GM12873 (cell line): ENCODE results near the gene SLC4A1AP.

Source experiments
- CTCF ChIP-seq: IDR thresholded peaks from 2 replicates; pipeline ENCODE4 v1.5.1; 2012; ENCODE audit warnings: low read depth, mild to moderate bottlenecking, moderate library complexity, low read length, control low read depth; ENCODE audit not compliant: insufficient read depth; ENCODE audit errors: missing control alignments

SLC4A1AP gene

GRCh38 chr2:27627963-27628766 is 35.5 kb upstream of the SLC4A1AP start:
- no peak for TF ChIP-seq CTCF

GRCh38 chr2:27628767-27629709 is 34.7 kb upstream of the SLC4A1AP start, which contains the start of the genes CCDC121 and GPN1:
Gene CCDC121 (minus strand): TSS chr2:27629012. CDS start chr2:27627799, 1,213 bp downstream.
Gene GPN1 (plus strand): TSS chr2:27629050. CDS start chr2:27629059, 9 bp downstream.
- peak; percentile 5 for TF ChIP-seq CTCF

- TF ChIP-seq CTCF = no peak
Observed at GRCh38 chr2:27634291-27634690, 29.4 kb upstream of the SLC4A1AP start.

GRCh38 chr2:27636766-27637165 is 26.9 kb upstream of the SLC4A1AP start:
- no peak for TF ChIP-seq CTCF

- TF ChIP-seq CTCF = no peak
Observed at GRCh38 chr2:27638037-27638637, 25.6 kb upstream of the SLC4A1AP start.

- no peak for TF ChIP-seq CTCF
Observed at GRCh38 chr2:27638709-27639108, 25.0 kb upstream of the SLC4A1AP start.
